IPS-20b (cell line): ENCODE data around the gene ATG4C.

Experiments
- H3K27ac ChIP-seq: one replicate; pipeline ENCODE4 v1.5.1; 2013; ENCODE audit warnings: low read length
- H3K27me3 ChIP-seq: 2 replicates; pipeline ENCODE4 v1.6.1; 2013; ENCODE audit warnings: mild to moderate bottlenecking, low read length, inconsistent platforms; ENCODE audit not compliant: insufficient read depth
- H3K36me3 ChIP-seq: 2 replicates; pipeline ENCODE4 v1.6.1; 2013; ENCODE audit warnings: low read depth, mild to moderate bottlenecking, inconsistent platforms, low read length, moderate library complexity; ENCODE audit not compliant: insufficient read depth
- H3K4me1 ChIP-seq: 2 replicates; pipeline ENCODE4 v1.6.1; 2013; ENCODE audit warnings: mild to moderate bottlenecking, control low read depth, inconsistent platforms, low read length, moderate library complexity; ENCODE audit not compliant: insufficient read depth
- H3K4me3 ChIP-seq: 2 replicates; pipeline ENCODE4 v1.5.1; 2013; ENCODE audit warnings: mild to moderate bottlenecking, low read length, inconsistent platforms
- H3K9ac ChIP-seq: 2 replicates; pipeline ENCODE4 v1.6.1; 2013; ENCODE audit warnings: low read depth, mild to moderate bottlenecking, inconsistent platforms, low read length, moderate library complexity
- H3K9me3 ChIP-seq: 2 replicates; pipeline ENCODE4 v1.6.1; 2013; ENCODE audit warnings: mild to moderate bottlenecking, low read depth, low read length, inconsistent platforms; ENCODE audit not compliant: insufficient read depth

ATG4C gene

DNA sequence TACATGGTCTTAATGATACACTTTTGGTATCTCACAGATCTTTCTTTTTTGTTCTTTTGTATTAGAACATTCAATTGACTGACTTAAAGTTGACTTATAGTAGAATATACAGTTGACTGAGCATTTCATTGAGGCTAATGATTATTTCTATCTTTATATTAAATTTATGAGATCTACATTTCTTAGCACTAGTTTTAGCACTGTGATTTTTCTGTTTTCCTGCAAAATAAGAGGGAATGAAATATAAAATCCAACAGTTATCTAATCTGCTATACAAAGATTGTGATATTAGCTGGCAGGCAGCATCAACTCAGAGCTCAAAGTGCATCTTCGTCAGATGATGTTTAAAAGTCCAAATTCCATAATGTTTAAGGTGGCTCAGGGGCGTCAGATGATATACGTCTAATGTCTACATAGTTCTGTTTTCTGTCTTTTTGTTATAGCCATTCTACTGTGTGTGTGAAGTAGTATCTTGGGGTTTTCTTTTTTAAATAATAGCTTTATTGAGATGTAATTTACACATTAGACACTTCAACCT, 85.4 kb downstream of the ATG4C start:
- Histone ChIP-seq H3K27ac (no peak overlapping the region), H3K4me1 (no peaks in the 10 kb centered on the region), H3K9ac (no peak overlapping the region), H3K36me3 (no peaks in the 10 kb centered on the region), H3K9me3 (no peaks in the 10 kb centered on the region), H3K4me3 (no peak overlapping the region), H3K27me3 (no peaks in the 10 kb centered on the region)

DNA sequence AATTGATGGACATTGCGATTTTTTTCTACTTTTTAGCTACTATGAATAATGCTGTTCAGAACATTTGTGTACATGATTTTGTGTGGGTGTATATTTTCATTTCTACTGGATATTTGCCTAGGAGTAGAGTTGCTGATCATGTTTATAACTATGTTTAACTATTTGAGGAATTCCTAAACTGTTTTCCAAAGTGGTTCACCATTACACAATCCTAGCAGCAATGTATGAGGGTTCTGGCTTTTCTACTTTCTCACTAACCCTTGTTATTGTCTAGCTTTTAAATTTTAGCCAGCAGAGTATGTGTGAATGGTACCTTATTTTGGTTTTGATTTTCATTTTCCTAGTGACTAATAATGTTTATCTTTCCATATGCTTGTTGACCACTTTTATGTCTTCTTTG, 86.2 kb downstream of the ATG4C start:
- Histone ChIP-seq H3K27ac (no peak overlapping the region), H3K4me1 (no peaks in the 10 kb centered on the region), H3K4me3 (no peak overlapping the region), H3K36me3 (no peaks in the 10 kb centered on the region), H3K9ac (no peak overlapping the region), H3K9me3 (no peaks in the 10 kb centered on the region), H3K27me3 (no peaks in the 10 kb centered on the region)

DNA sequence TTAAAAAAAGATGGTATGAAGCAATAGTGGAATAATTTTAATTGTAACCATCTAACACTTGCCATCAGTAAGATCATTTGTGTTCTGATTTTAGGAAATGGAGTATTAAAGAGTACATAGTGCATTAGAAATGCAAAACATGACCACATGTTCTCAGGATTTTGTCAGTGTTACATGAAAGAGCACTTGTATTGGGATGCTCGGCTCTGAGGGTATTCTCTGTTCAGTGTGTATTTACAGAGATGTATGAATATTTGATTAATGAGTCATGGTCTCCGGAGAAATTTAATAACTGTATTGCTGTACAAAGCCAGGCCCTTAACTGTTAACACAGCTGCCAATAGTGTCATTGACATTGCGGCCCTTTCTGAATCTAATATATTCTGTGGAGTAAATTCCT, 91.7 kb downstream of the ATG4C start:
- Histone ChIP-seq H3K4me1 (no peaks in the 10 kb centered on the region), H3K9me3 (peaks cover 3% of the 10 kb centered on the region; the same call in 1 of the 2 replicates), H3K27me3 (no peaks in the 10 kb centered on the region), H3K36me3 (no peaks in the 10 kb centered on the region), H3K9ac (no peak overlapping the region), H3K27ac (no peak overlapping the region), H3K4me3 (no peak overlapping the region)

DNA sequence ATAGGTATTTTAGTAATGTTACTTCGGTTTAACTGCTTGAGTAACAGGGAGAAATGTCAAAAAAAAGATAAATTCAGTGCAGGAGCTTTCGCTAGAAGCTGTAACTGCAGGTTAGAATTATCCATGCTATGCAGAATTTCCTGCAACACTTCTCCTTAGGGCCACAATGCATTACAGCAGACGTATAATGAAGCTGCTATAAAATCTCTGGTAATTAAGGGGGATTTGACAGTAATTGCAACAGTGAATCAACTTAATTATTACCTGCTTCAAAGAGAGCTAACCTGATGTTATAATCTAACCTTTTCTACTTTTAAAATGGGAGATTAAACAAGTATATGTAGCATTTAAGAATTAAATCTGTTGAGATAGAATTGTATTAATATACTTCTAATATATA, 92.6 kb downstream of the ATG4C start:
- H3K36me3 ChIP-seq, result no peaks in the 10 kb centered on the region
- H3K4me1 ChIP-seq, result no peaks in the 10 kb centered on the region
- no peak overlapping the region for H3K9ac ChIP-seq
- H3K4me3 ChIP-seq, result no peak overlapping the region
- H3K9me3 ChIP-seq, result peaks cover 3% of the 10 kb centered on the region; the same call in 1 of the 2 replicates
- no peak overlapping the region for H3K27ac ChIP-seq
- H3K27me3 ChIP-seq, result no peaks in the 10 kb centered on the region

DNA sequence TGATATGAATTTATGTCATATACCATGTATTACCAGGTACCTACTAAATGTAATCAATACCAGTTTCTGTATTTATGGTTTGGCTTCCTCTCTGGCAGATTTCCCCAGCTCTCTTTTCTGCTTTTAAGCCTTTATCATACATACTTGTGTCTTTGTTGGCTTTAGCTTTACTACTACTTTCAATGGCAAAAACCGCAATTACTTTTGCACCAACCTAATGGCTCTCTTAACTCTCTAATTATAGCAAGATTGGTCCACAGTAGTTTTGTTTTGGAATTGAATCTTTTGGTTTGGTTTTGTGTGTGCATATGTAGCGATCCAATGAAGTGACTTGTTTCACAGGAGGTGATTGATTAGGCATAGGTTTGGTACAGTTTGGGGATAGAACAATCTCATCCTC, 93.6 kb downstream of the ATG4C start:
- peaks cover 3% of the 10 kb centered on the region; the same call in 1 of the 2 replicates for H3K9me3 ChIP-seq
- no peaks in the 10 kb centered on the region for H3K36me3 ChIP-seq
- H3K9ac ChIP-seq, result no peak overlapping the region
- no peak overlapping the region for H3K4me3 ChIP-seq
- 0 out of 2 replicates have a peak, but pooled peaks cover 4% of the 10 kb centered on the region for H3K4me1 ChIP-seq
- H3K27me3 ChIP-seq, result no peaks in the 10 kb centered on the region
- H3K27ac ChIP-seq, result no peak overlapping the region

DNA sequence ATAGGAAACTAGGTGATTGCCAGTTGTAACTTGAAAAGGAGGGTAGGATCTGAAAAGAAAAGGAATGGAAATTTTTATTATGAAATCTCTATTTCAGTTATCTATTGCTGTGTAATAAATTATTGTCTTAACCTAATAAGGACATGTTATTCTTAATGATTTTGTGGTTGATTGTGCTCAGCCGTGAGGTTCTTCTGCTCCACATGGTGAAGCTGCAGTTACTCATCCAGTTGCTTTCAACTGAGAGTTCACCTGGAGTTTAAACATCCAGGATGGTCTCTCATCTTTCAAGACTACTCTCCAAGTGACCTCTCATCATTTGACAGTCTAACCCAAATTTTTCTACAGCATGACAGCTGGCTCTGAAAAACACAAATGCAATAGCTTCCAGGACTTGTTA, 96.0 kb downstream of the ATG4C start:
- Histone ChIP-seq H3K9ac (no peak overlapping the region), H3K27ac (no peak overlapping the region), H3K4me1 (peaks cover 17% of the 10 kb centered on the region; the same call in 1 of the 2 replicates), H3K4me3 (no peak overlapping the region), H3K27me3 (no peaks in the 10 kb centered on the region), H3K36me3 (no peaks in the 10 kb centered on the region), H3K9me3 (peaks cover 3% of the 10 kb centered on the region; the same call in 1 of the 2 replicates)

DNA sequence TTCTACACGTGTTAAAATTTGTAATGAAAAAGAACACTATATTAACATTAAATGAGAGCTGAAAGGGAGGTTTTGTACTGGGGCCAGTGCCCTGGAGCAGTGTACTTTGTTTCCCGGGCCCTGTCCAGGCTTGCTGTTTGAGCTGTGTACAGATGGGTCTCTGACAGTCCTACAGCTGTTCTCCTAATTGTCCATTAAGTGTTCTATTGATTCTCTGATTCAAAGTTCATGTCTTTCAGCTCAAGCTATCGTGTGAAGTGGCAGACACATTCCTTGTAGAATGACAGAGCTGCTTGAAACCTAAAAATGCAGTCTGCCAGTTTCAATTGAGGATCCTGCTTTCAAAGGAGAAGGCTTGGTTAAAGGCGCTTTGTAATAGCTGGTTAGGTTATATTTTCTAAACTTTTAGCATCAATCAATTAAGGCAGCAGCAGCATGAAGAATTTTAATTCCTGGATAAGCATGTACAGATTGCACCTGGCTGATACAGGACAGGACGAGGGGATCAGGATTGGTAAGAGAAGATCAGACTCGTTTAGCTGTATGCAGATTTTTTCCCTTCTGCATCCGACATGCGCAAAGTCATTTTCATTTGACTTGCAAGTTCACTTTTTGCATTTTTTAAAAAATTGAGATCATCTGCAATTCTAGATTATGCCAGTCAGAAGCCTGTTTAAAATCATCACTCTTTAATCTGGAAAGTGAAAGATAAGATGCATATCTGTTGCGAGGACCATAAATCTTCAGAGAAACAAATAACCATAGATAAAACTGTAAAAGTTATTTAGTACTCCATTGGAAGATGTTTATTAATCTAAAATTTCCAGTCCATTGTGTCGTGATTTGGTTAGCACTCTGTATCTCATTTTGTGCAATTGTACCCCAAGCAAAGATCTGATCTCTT, 98.5 kb downstream of the ATG4C start:
- H3K36me3 ChIP-seq, result no peaks in the 10 kb centered on the region
- peaks cover 3% of the 10 kb centered on the region; the same call in 1 of the 2 replicates for H3K9me3 ChIP-seq
- H3K27me3 ChIP-seq, result no peaks in the 10 kb centered on the region
- peaks cover 17% of the 10 kb centered on the region; the same call in 1 of the 2 replicates for H3K4me1 ChIP-seq
- no peak overlapping the region for H3K4me3 ChIP-seq
- H3K27ac ChIP-seq, result no peak overlapping the region
- H3K9ac ChIP-seq, result no peak overlapping the region

DNA sequence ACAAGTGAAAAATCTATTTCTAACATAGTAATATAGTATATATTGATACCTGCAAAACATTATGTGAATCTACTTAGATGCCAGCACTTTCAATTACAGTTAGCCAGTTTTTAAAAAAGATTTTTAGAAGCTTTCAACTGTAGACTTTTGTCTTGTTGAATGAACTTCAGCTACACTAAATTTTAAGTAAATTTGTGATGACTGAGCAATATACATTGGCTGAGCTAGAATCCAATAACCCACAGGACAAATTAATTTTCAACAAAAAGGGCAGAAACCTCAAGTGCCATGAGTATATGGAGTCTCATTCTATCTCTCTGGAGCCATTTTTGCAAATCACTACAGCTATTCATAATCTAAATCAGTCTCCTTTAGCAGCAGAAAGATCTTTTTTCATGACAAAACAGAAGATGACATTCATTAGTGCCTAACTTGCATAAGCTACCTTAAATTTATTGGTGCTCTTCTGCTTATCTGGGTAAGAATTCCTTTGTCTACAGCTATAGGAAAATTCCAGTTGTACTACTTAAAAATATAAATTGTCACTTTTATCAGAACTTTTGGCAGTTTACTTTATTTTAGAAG, 100.3 kb downstream of the ATG4C start:
- H3K27me3 ChIP-seq, result no peaks in the 10 kb centered on the region

DNA sequence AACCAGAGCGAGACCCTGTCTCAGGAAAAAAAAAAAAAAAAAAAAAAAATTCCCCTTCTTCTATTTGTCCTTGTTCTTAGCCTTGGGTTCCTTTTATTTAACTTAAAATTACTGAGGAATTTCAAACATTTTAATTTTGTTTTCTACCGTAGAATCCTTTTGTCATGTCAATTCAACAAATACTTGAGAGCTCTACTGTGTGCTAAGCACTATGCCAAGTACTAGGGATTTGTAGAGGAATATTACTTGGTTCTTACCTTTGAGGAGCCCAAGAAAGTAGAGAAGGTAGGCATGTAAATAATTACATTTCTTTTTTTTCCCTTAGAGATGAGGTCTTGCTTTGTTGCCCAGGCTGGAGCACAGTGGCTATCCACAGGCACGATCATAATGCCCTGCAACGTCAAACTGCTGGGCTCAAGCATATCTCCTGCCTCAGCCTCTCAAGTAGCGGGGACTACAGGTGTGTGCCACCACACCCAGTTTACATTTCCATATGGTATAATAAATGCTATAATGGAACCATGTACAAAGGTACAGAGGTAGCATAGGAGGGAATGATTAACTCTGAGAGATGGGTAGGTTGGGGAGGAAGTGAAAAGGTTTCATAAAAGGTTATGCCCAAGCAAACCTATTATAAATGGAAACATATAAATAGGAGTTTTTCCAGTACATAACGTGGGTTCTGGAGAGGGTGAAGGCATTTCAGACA, 104.0 kb downstream of the ATG4C start:
- H3K9ac ChIP-seq, result no peak overlapping the region
- no peaks in the 10 kb centered on the region for H3K27me3 ChIP-seq
- no peaks in the 10 kb centered on the region for H3K36me3 ChIP-seq
- no peak overlapping the region for H3K27ac ChIP-seq
- no peaks in the 10 kb centered on the region for H3K9me3 ChIP-seq
- H3K4me1 ChIP-seq, result peaks cover 12% of the 10 kb centered on the region; the same call in 1 of the 2 replicates
- no peak overlapping the region for H3K4me3 ChIP-seq

More for the DNA sequence above, 100.3 kb downstream of the ATG4C start:
- Histone ChIP-seq H3K4me3 (no peak overlapping the region), H3K9ac (no peak overlapping the region), H3K4me1 (peaks cover 17% of the 10 kb centered on the region; the same call in 1 of the 2 replicates), H3K27ac (no peak overlapping the region), H3K36me3 (no peaks in the 10 kb centered on the region), H3K9me3 (peaks cover 3% of the 10 kb centered on the region; the same call in 1 of the 2 replicates)

DNA sequence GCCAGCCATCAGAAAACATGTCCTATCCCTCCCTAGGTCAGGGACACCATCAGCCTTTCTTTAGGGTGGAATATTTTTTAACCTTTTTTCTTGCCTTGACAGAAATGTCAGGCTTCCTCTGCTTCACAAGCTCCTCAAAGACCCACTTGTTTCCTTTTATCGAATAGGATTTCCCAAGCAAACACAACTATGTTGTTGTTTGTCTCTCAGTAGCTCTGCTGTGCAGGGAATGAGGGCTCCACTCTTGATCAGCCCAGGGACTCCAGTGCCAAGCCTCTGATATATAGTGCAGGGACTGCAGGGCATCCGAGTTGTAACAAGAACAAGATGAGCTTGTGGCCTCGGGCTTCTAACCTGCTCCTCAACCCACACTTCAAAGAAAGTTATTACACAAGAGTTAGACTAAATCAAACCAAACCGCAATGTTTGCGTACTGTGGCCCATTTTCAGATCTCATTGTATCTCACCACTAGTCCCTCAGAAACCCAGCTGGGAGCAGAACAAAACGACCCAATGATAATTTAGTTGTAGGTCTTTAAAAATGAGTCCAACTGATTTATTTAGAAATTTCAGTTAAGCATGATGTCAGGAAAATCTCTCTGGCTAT, 108.1 kb downstream of the ATG4C start:
- Histone ChIP-seq H3K4me3 (no peak overlapping the region), H3K9me3 (no peaks in the 10 kb centered on the region), H3K4me1 (no peaks in the 10 kb centered on the region), H3K9ac (no peak overlapping the region), H3K27me3 (no peaks in the 10 kb centered on the region), H3K27ac (no peak overlapping the region), H3K36me3 (no peaks in the 10 kb centered on the region)

DNA sequence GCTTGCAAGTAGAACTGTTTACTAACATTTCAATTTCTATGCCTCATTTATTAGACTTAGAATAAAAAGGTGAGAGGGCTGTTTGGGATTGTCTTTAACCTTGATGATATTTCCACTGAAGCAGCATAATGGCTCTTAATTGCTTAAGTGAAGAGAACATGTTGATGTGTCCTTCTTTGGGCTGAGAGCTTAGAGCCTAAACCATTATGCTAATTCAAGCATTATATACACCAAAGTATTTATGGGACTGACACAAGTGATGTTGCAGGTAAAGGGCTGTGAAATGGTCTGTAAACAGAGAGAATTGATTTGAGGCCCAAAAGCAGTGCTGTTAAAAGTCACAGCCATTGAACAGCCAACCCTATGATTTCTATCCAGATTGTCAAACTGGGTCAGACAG, 113.9 kb downstream of the ATG4C start:
- Histone ChIP-seq H3K27ac (no peak overlapping the region), H3K27me3 (no peaks in the 10 kb centered on the region), H3K4me1 (no peaks in the 10 kb centered on the region), H3K9ac (no peak overlapping the region), H3K4me3 (no peak overlapping the region), H3K9me3 (no peaks in the 10 kb centered on the region), H3K36me3 (no peaks in the 10 kb centered on the region)
